Spleen (tissue), 7 donors: ENCODE results near the gene IL1R2.

ENCODE experiments used
- POLR2A ChIP-seq, 3 donors: fragments of 450-650 bp; IDR thresholded peaks; one replicate each; pipeline ENCODE4 v1.5.1; 2017; ENCODE audit warnings: antibody characterized with exemption in 3 of 3, mild to moderate bottlenecking in 1 of 3
- POLR2AphosphoS5 ChIP-seq, 3 donors: sonication (generic); formaldehyde crosslinking; IDR thresholded peaks; one replicate each; pipeline ENCODE4 v1.5.1; 2017; ENCODE audit warnings: antibody characterized with exemption in 3 of 3
- TF ChIP-seq, protein P1 (sequence below), 11 experiments: fragments of 200-600 bp in 7 of 11; fragments of 450-650 bp in 4 of 11; sonication (generic) in 4 of 11; IDR thresholded peaks in 8 of 11; conservative IDR thresholded peaks in 3 of 11; 1 replicate in 7 of 11; 2 replicates in 4 of 11; pipeline versions ENCODE4 v1.4.0 to v1.8.0; 2016 to 2021; ENCODE audit warnings: antibody characterized with exemption in 11 of 11, inconsistent platforms in 4 of 11, mild to moderate bottlenecking in 1 of 11
- donor health status: DM: no; HTN: no; CAD: no; lungs with moderate emphysema.
- donor health status: DM: no; HTN: no; CAD: no.
- donor health status: DM: no; HTN: no; CAD: no.

DNA sequence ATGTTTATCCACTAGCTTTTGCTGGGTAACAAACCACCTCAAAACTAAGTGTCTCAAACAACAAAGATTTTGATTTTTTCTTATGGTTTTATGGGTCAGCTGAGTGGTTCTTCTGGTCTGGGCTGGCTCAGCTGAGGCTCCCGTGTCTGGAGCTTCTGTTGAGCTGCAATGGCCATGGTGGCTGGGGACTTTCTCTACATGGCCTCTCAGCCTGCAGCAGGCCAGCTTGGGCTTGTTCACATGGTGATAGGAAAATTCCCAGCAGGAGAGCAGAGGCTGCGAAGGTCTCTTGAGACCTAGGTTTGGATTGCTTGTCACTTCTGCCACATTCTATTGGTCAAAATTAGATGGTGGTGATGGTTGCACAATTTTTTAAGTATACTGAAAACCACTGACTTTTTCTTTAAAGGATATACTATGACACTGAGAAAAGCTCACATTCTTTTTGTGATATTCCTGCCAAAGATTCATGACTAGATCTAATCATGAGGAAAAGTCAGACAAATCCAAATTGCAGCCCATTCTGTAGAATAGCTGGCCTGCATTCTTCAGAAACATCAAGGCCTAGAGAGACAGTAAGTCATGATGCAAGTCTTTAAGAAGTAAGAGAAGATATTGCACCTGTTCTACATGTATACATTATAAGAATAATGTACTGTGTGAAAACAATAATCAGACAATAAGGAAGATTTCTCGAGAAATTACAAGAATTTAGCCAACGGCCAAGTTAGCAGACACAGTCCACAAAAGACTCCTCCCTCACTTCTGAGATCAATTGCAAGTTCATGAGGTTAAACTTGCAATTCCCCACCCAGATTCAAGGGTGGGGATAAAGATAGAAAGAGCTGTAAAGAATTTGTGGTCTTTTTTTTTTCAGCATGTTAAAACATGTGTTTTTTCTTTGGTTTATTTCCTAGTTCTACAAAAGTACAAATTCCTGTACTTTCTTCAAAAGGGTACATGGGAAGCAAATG is 35.0 kb upstream of the IL1R2 start:
- TF ChIP-seq, protein P1, sequence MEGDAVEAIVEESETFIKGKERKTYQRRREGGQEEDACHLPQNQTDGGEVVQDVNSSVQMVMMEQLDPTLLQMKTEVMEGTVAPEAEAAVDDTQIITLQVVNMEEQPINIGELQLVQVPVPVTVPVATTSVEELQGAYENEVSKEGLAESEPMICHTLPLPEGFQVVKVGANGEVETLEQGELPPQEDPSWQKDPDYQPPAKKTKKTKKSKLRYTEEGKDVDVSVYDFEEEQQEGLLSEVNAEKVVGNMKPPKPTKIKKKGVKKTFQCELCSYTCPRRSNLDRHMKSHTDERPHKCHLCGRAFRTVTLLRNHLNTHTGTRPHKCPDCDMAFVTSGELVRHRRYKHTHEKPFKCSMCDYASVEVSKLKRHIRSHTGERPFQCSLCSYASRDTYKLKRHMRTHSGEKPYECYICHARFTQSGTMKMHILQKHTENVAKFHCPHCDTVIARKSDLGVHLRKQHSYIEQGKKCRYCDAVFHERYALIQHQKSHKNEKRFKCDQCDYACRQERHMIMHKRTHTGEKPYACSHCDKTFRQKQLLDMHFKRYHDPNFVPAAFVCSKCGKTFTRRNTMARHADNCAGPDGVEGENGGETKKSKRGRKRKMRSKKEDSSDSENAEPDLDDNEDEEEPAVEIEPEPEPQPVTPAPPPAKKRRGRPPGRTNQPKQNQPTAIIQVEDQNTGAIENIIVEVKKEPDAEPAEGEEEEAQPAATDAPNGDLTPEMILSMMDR (IDR thresholded peaks at IDR 0.05 in 8 of 11, conservative IDR thresholded peaks at IDR 0.05 in 3 of 11), result no peak
- TF ChIP-seq POLR2A (IDR thresholded peaks at IDR 0.05), result no peak
- TF ChIP-seq POLR2AphosphoS5 (IDR thresholded peaks at IDR 0.05), result no peak
